IPS-18c (cell line): ENCODE data around the gene TFF1.
A peak's percentile ranks its signal among the peaks of the same experiment; 100 is the strongest.

ENCODE experiments used
- H3K4me3 ChIP-seq: 2 replicates; pipeline ENCODE4 v1.7.0; 2013; ENCODE audit warnings: low read depth, mild to moderate bottlenecking, low read length, moderate library complexity; ENCODE audit not compliant: insufficient read depth
- H3K9me3 ChIP-seq: one replicate; pipeline ENCODE4 v1.6.1; 2013; ENCODE audit warnings: mild to moderate bottlenecking, low read length, moderate library complexity; ENCODE audit not compliant: control insufficient read depth, insufficient read depth

The TFF1 gene

DNA sequence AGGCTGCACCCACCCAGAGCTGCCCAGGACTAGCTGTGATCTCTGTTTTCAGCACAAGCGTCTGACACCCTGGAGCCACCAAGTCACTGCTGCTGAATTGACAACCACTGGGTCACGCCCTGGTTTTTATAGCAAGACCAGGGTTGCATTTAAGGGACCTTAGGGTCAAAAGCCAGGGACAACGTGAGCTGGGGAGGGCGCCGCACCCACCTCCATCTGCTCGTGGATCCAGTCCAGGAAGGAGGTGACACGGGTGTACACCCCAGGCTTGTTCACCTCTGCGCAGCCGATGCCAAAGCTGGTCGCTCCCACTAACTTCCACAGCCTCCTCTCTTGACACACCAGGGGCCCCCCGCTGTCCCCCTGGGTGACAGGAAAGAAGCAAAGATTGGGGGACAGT lies 9.2 kb upstream of the TFF1 start:
- H3K4me3 ChIP-seq: no peak overlapping the region

DNA sequence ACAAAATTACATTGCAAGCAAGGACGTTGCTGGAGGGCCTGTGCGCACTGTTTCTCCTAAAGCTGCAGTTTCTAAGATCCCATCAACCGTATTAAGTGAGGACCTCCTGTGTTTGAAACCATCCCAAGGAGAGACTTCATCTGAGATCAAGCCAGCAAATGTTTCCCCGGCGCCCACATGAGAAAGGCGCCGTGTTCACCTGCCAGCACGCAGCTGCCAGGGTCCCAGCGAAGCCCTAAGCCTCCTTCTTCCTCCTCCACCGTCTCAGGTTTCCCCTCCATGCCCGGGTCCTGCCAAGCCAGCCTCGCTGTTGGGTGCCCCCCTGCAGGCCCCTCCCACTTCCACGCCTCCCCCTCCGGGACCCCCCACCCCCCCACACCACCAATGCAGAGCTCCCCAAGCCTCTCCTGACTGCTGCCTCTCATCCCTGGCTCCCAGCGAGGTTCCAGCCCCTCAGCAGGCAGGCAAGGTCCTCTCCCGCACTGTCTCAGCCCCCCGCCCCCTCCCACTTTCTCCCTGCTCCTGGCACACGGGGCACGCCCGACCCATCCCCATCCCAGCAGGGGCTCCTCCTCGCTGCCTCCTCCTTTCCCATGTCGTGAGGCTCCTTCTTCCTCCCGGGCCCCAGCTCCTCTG lies 8.6 kb upstream of the TFF1 start:
- Histone ChIP-seq H3K4me3 (no peak overlapping the region), H3K9me3 (peaks cover 2% of the 10 kb centered on the region)

More for the DNA sequence above, 9.2 kb upstream of the TFF1 start:
- peaks cover 2% of the 10 kb centered on the region for H3K9me3 ChIP-seq

DNA sequence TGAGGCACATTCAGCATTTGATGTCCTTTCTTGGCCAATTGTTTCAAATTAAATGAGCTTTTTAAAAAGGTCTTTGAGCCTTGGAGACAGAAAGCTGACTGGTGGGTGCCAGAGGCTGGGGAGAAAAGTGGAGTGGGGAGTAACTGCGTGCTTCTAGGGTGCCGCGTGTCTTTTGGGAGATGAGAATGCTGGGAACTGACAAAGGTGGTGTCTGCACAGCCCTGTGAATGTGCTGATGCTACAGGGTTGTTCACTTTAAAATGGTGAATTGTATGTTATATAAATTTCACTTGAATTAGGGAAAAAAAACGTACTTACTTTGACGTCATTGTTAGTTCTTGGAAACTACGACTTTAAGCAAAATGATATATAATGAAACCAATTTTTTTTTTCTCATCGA lies 8.1 kb upstream of the TFF1 start:
- Histone ChIP-seq H3K4me3 (no peak overlapping the region), H3K9me3 (peaks cover 2% of the 10 kb centered on the region)

DNA sequence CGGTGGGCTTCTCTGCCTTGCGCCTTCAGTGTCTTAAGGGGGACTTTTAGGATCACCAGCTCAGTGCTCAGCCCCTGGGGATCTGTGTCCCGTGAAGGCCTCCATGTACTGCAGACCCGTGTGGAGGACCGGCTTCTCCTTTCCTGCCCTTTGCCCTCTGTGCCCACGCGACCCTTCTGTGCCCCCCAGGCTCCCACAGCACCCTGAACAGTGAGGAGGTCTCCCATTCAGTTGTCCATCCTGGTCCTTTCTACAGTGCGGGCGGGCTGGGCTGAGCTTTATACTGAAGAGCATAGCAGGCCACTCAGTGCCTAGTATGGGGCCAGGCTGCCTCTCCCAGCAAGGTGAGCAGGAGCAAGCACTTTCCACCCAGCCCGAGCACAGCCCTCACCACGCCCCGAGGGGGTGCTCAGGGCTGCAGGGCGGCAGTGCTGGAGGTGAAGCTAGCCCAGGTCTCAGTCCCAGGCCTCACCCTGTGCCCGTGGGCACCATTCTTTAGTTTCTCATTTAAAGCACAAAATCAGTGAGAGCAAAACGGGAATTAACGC lies 7.6 kb upstream of the TFF1 start:
- Histone ChIP-seq H3K9me3 (peaks cover 2% of the 10 kb centered on the region), H3K4me3 (no peak overlapping the region)

DNA sequence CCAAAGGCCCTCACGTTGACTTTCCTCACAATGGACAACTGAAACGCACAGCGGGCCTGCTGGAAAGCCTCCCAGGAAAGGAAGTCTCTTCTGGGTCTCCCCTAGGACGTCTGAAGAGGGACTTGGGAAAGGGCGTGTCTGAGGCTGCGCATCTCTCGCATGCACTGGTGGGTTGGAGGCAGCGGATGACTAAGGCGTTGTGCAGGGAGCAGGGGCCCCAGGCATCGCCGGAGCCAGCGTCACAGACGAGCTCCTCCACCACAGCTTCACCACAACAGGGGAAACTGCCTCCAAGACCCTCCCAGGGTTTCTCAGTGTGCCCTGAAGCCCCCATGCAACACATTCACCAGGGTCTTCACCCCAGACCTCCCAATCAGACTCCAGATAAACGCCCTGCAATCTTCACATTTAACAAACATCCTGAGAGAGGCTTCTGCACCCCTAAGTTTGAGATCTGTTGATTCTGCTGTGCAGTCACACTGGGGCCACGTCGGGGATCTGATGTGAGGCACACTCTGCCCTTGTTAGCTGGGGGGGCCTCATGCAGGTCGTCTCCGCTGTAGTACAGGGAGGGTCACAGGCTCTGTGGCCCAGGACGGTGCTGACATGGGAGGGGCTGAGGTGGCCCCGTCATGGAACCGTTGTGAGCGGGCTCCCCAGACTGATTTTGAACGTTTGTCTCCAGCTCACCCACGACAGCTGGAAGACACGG lies 7.0 kb upstream of the TFF1 start:
- Histone ChIP-seq H3K4me3 (no peak overlapping the region), H3K9me3 (peaks cover 2% of the 10 kb centered on the region)

DNA sequence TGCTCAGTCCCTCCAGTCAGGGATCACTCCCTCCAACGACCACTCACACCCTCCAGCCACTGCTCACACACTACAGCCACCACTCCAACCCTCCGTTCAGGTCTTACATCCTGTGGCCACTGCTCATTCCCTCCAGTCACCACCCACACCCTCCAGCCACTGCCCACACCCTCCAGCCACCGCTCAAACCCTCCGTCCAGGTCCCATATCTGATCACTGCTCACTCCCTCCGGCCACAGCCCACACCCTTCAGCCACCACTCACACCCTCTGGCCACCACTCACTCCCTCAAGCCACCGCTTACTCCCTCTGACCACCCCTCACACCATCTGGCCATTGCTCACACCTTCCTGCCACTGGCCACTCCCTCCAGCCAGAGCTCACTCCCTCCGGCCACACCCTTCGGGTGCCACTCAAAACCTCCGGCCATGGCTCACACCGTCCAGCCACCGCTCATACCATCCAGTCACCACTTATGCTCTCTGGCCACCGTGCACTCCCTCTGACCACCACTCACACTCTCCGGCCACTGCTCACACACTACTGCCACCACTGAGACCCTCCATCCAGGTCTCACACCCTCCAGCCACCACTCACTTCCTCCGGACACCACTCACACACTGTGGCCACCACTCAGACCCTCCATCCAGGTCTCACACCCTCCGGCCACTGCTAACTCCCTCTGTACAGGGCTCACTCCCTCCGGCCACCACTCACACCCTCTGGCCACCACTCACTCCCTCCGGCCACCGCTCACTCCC lies 4.7 kb upstream of the TFF1 start:
- H3K9me3 ChIP-seq: peaks cover 2% of the 10 kb centered on the region
- H3K4me3 ChIP-seq: no peak overlapping the region

DNA sequence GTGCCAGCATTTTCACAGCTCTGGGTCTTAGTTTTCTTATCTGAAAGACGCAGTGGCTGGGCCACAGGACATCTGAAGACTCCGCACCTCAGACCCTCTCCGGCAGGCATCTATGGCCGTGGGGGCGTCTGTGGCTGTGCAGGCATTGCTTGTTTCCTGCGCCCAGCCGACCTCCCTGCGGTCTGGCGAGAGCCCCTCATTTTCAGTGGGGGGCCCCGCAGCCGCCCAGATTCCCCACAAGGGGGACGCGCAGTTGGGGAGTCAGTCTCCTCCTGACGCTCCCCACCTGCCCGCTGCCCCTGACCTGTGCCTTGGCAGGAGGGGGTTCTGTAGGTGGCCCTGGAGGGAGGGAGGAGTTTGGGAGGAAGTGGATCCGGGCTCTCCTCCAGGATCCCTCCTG lies 3.5 kb upstream of the TFF1 start:
- Histone ChIP-seq H3K4me3 (no peak overlapping the region), H3K9me3 (no peaks in the 10 kb centered on the region)

DNA sequence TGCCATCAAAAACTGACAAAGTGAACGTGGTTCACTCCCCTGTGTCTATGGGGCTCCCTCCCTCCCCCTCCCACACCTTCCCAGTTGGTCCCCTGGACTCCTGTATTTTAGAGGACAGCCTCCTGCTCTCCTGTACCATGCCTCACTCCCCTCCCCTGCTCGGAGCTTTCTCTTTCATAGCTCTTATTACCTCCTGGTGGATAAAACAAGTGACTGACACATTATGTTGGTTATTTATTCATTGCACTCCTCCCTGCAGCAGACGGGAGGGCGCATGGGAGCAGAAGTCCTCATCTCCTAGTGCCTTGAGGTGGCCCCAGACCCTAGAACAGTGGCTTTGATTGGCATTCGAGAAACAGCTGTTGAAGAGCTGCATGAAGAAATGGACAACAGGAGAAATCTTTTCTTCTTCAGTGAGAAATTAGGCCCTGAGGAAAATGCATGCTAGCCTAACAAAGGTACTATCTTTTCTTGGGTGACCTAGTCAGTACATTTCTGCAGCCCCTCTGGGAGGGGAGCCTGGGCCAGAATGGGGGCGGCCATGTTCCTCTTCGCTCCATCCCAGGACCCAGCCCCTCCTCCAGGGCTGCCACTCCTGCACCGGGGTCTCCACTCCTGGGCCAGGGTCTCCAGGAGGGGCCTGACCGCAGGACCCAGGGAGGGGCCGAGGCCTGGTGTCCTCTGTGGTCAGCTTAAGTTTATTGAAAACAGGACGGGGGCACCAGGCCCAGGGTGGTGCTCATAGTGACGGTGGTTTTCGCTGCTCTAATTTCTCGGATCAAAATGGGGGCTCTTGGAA lies 1.2 kb upstream of the TFF1 start:
- no peaks in the 10 kb centered on the region for H3K9me3 ChIP-seq
- H3K4me3 ChIP-seq: no peak overlapping the region

DNA sequence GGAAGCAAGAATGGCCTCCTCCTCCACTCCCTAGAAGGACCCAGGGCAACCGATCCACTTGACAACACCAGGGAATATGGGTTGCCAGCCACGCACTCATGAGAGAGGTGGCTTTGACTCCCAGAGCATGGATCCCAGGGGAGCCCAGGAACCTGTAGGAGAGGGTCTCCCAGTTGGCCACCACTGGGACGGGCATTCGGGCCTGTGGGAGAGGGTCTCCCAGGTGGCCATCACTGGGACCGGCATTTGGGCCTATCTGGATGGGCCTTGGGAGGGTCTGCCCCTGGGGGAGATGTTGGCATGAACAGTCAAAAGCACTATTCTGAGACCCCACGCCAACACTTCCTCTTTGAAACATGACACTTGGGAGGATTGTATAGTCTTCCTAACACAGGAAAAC lies 565 bp downstream of the TFF1 start:
- H3K9me3 ChIP-seq: no peaks in the 10 kb centered on the region
- no peak overlapping the region for H3K4me3 ChIP-seq

DNA sequence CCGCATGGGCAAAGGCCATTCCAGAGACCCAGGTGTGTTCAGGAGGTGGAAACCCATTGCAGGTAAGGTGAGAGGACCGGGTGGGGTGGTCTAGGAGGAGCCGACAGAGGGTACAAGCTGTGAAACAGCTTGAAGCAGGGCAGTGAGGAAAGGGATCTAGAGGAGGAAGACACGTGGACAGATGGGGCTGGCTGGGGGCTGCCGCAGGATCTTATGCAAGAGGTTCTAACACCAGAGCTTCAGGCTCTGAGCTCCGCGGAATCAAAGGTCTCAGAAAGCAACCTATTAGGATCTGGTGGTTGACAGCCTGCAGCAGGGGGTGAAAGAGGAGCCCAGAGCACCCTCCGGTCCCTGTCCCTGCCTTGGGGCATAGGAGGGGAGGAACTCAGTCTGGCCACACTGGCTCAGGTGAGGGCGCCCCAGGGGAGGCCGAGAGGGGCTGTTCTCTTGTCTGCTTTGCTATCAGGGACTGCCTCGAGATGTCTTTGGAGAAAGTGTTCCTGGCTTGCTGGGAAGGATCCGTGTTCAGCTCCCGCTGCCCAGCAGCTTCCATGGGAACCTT lies 1.9 kb downstream of the TFF1 start:
- Histone ChIP-seq H3K9me3 (peaks cover 5% of the 10 kb centered on the region), H3K4me3 (no peak overlapping the region)

DNA sequence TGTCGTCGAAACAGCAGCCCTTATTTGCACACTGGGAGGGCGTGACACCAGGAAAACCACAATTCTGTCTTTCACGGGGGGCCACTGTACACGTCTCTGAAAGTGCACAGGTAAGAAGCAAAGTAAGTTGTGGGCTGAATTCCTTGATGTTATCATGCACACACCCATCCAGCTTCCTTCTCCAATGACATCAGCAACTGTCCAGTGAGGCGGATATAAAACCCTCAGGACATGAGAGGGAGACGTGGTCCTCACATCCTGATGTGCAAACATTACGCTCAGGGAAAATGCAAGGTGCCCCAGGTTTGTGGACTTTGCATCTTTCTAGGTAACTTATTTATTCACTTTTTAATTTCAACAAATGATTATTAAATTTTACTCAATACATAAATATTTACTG lies 3.0 kb downstream of the TFF1 start:
- peaks cover 5% of the 10 kb centered on the region for H3K9me3 ChIP-seq
- no peak overlapping the region for H3K4me3 ChIP-seq

DNA sequence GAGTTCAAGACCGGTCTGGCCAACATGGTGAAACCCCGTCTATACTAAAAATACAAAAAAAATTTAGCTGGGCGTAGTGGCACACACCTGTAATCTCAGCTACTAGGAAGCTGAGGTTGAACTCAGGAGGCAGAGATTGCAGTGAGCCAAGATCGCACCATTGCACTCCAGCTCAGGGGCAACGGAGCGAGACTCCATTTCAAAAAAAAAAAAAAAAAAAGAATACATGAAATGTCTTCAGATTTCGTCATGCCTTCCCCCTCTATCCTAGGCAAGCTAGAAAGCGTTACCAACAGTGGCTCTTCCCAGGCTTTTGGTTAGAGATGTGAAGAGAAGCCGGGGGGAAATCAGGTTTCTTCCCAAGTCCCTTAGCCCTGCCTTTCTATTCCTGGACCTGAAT lies 3.6 kb downstream of the TFF1 start:
- H3K9me3 ChIP-seq: peaks cover 5% of the 10 kb centered on the region
- no peak overlapping the region for H3K4me3 ChIP-seq

DNA sequence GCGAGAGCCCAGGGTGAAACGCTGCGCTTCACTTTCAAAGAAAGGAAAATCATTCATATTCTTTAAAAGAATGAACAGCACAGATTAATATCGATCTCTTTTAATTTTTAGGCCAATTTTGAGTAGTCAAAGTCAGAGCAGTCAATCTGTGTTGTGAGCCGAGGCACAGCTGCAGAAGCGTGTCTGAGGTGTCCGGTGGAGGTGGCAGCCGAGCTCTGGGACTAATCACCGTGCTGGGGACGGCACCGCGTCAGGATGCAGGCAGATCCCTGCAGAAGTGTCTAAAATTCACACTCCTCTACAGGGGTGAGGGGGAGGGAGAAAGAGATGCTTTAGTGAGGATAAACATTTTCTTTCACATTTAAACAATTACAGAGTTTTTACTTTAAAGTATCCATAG lies 4.1 kb downstream of the TFF1 start:
- Histone ChIP-seq H3K4me3 (no peak overlapping the region), H3K9me3 (peaks cover 5% of the 10 kb centered on the region)

DNA sequence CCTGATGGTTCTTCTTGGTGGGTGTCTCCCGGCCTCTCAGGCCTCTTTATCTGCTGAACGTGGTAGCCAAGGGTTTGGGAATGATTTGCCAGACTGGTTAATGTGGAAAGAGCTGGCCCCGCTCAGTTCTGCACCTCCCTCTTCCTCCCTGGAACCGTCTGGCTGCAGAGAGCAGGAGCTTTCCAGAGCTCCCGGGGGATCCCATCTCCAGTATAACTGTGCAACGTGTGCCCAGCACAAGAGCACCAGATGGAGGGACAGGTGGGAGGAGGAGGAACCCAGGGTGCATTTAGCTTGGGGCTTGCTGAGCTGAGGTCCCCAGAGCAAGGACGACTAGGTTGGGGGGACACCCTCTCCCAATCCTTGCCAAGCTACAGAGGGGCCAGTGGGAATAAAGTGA lies 5.0 kb downstream of the TFF1 start:
- H3K9me3 ChIP-seq: peaks cover 5% of the 10 kb centered on the region

DNA sequence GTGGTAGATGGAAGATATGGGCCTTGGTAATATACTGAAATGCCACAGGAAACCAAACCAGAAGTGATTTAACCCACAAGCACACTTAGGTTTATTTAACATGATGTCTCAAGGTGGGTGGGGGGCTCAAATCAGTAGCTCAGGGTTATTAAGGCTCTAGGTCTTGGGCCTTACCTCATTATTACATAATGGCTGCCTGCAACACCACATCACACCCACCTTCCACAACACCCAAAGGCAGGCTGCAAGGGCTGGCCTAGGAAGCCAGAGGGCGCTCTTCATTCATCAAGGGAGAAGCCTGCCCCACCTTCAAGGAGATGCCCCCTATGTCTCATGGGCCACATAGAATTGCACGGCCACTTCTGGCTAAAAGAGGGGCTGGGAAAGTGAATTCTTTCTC lies 6.0 kb downstream of the TFF1 start:
- peak overlapping the region; percentile 9; the same call in 1 of the 2 replicates for H3K4me3 ChIP-seq
- peaks cover 5% of the 10 kb centered on the region for H3K9me3 ChIP-seq

More for the DNA sequence above, 5.0 kb downstream of the TFF1 start:
- no peak overlapping the region for H3K4me3 ChIP-seq

DNA sequence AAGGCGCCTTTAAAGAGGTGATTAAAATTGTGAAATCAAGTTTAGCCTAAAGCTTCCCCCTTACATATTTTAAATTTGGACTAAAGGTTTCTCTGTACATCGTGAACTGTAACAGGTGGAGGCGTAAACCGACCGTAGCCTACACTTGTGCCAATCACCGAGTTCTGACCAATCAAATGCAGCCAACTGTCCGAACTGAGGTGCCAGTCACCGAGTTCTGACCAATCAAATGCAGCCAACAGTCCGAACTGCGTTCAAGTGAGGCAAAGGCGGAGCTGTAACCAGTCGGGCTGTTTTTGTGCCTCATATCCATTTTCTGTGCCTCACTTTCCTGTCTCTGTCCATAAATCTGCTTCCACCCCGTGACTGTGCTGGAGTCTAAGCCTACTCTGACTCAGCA lies 7.4 kb downstream of the TFF1 start:
- Histone ChIP-seq H3K9me3 (peaks cover 5% of the 10 kb centered on the region), H3K4me3 (no peak overlapping the region)

DNA sequence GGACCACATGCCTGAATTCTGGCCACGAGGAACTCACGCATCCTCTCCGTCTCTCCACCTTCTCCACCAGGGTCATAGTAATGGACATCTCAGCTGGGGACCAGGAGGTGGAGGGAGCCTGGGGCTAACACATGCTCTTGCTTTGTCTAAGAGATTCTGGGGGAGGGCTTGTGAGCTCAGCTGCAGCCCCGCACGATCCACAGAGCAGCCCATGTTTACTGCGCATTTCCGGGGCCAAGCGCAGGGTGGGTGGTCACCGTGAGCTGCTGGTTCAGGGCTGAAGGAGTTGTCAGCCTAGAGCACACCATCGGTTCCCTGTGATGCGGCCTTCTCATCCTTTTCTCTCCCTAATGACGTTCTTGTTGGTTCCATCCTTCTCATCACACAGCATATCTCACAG lies 8.1 kb downstream of the TFF1 start:
- Histone ChIP-seq H3K9me3 (peaks cover 5% of the 10 kb centered on the region), H3K4me3 (no peak overlapping the region)
